Measurements from ENCODE around the gene UBXN2A.

DNA sequence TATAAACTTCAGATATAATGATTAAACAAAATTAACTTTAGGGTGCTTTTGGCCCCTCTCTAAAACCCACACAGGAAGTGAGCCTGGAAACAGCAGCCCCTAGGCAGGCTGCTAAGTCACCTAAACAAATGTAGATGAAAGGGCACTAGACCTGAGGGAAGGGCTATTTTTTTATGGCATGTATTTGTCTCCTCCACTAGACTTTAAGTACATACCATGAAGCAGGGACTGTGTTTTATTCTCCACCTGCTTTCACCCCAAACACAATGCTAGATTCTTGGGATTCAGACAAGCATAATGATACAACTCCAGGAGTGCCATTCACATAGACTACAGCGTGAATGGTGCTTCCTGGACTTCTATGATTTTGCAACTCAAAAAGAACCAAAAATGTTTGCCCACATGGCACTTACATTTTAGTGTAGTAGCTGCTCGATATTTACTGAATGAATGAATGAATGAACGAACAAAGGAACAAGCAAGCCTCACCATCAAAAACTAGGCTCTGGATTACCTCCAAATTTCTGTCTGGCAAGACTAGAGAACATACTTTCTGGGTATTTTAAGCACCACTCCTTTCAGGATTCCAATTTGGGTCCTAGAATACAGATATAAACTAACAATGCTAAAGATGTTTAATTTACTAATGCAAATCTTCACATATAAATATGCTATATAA lies 23.4 kb upstream of the UBXN2A start:
- TF ChIP-seq, protein P1, sequence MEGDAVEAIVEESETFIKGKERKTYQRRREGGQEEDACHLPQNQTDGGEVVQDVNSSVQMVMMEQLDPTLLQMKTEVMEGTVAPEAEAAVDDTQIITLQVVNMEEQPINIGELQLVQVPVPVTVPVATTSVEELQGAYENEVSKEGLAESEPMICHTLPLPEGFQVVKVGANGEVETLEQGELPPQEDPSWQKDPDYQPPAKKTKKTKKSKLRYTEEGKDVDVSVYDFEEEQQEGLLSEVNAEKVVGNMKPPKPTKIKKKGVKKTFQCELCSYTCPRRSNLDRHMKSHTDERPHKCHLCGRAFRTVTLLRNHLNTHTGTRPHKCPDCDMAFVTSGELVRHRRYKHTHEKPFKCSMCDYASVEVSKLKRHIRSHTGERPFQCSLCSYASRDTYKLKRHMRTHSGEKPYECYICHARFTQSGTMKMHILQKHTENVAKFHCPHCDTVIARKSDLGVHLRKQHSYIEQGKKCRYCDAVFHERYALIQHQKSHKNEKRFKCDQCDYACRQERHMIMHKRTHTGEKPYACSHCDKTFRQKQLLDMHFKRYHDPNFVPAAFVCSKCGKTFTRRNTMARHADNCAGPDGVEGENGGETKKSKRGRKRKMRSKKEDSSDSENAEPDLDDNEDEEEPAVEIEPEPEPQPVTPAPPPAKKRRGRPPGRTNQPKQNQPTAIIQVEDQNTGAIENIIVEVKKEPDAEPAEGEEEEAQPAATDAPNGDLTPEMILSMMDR (IDR thresholded peaks at IDR 0.05 in 2 of 3, conservative IDR thresholded peaks at IDR 0.05 in 1 of 3; ENCODE audit: control insufficient read depth in 2 of 3, extremely low read depth in 1 of 3, insufficient read depth in 1 of 3, low read depth in 3 of 3, low read length in 3 of 3), result no peak
- TF ChIP-seq EZH2 (IDR thresholded peaks at IDR 0.05; ENCODE audit: borderline replicate concordance, control insufficient read depth, low read depth, low read length) (no peak), RAD21 (IDR thresholded peaks at IDR 0.05; ENCODE audit: insufficient read depth, low read depth, low read length) (no peak), CREB1 (IDR thresholded peaks at IDR 0.05; ENCODE audit: low read depth) (no peak), ESRRA (IDR thresholded peaks at IDR 0.05; ENCODE audit: low read length) (no peak), BRCA1 (IDR thresholded peaks at IDR 0.05; ENCODE audit: low read depth, low read length) (no peak), PML (IDR thresholded peaks at IDR 0.05; ENCODE audit: low read length) (no peak), JUND (IDR thresholded peaks at IDR 0.05; ENCODE audit: low read depth, low read length) (no peak), HDAC2 (IDR thresholded peaks at IDR 0.05) (no peak), NR2C2 (IDR thresholded peaks at IDR 0.05; ENCODE audit: borderline replicate concordance, control insufficient read depth, insufficient read length, low read depth) (no peak), SP1 (IDR thresholded peaks at IDR 0.05; ENCODE audit: low read depth, low read length) (no peak)
- TF ChIP-seq, protein P2, sequence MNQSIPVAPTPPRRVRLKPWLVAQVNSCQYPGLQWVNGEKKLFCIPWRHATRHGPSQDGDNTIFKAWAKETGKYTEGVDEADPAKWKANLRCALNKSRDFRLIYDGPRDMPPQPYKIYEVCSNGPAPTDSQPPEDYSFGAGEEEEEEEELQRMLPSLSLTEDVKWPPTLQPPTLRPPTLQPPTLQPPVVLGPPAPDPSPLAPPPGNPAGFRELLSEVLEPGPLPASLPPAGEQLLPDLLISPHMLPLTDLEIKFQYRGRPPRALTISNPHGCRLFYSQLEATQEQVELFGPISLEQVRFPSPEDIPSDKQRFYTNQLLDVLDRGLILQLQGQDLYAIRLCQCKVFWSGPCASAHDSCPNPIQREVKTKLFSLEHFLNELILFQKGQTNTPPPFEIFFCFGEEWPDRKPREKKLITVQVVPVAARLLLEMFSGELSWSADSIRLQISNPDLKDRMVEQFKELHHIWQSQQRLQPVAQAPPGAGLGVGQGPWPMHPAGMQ (IDR thresholded peaks at IDR 0.05; ENCODE audit: borderline replicate concordance), result no peak
